ENCODE measurements around the gene RBCK1.
"Not testable (repeated sequence)": the region's sequence is repeated elsewhere in the genome, so short reads cannot be mapped to it uniquely, and the experiment has no call there.

RBCK1 gene

DNA sequence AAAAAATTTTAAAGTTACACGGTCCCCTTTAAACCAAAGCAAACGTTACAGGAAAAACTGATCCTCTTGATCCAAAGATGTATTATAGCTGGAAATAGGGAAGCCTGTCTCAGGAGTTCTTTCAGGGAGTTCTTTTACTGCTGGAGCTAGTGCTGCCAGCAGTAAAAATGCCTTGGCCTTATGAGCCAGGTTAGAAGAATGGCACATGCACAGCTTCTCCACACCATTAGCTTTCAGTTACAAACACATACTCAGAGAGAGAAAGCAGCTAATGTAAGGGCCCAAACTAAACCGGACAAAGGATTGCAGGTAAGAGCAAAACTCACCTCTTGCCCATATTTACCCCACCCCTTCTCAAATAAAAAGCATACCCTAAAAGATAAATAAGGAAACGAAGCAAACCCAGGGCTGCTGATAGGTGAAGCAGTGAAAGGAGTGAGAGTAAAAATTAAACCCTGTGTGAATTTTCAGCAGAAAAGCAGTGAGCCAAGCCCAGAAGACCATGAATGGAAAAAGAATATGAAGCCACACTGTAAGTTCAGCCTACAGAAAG lies 35.2 kb downstream of the RBCK1 start:
- no peak overlapping the region for H3K4me3 ChIP-seq (replicated peaks; ENCODE audit: low read depth, low read length)
- no peak for DNase-seq (ENCODE audit: extremely low read depth, low read depth)
- TF ChIP-seq, protein P1, sequence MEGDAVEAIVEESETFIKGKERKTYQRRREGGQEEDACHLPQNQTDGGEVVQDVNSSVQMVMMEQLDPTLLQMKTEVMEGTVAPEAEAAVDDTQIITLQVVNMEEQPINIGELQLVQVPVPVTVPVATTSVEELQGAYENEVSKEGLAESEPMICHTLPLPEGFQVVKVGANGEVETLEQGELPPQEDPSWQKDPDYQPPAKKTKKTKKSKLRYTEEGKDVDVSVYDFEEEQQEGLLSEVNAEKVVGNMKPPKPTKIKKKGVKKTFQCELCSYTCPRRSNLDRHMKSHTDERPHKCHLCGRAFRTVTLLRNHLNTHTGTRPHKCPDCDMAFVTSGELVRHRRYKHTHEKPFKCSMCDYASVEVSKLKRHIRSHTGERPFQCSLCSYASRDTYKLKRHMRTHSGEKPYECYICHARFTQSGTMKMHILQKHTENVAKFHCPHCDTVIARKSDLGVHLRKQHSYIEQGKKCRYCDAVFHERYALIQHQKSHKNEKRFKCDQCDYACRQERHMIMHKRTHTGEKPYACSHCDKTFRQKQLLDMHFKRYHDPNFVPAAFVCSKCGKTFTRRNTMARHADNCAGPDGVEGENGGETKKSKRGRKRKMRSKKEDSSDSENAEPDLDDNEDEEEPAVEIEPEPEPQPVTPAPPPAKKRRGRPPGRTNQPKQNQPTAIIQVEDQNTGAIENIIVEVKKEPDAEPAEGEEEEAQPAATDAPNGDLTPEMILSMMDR (IDR thresholded peaks at IDR 0.05; ENCODE audit: low read depth, low read length, missing control alignments), result no peak

DNA sequence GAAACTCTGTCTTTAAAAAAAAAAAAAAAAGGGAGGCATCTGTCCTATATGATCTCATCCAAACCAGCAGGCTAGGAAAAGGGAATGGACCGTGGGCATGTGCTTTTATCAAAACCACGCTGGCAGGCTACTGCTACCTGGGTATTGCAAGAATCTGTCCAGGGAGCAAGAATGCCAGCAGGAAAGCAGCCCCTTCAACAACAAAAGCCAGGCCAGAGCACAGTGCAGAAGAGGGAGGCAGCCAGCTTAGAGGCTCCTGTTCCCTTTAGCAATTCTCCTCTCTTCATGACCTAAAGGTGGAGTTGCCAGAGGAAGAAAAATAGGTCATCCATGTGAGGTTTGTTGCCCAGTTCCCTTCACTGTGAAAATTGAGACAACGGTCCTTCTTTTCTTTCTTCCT lies 36.0 kb downstream of the RBCK1 start:
- DNase-seq (ENCODE audit: extremely low read depth, low read depth), result no peak
- TF ChIP-seq, protein P1 (IDR thresholded peaks at IDR 0.05; ENCODE audit: low read depth, low read length, missing control alignments), result no peak

DNA sequence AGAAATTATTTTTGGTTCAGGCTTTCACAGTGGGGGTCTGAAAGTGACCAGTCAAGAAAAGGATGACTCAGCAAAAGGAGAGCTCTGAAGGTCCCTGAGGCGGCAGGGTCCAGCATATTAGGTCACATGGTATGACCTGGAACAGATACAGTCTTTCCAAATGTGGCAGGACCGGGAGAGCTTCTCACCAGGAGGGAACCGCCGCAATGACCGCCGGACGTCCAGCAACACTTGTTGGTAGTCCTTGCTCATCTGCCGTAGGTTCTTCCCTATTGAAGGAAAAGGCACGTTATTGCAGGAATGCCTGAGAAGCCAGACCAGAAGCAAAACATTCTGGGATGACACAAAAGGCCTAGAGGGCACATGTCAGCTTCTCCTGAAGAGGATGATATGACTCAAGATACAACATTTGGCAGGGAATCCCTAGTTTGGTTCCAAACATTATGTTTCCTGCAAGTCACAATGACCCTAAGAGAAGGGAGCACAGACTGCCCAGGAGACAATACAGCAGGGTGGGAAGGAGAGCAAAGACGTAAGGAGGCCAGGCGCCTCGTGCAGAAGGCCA lies 36.8 kb downstream of the RBCK1 start:
- TF ChIP-seq, protein P1 (IDR thresholded peaks at IDR 0.05; ENCODE audit: low read depth, low read length, missing control alignments), result no peak
- DNase-seq (ENCODE audit: extremely low read depth, low read depth), result no peak
- no peak overlapping the region for H3K4me3 ChIP-seq (replicated peaks; ENCODE audit: low read depth, low read length)

More for the DNA sequence above, 36.0 kb downstream of the RBCK1 start:
- no peak overlapping the region for H3K4me3 ChIP-seq (replicated peaks; ENCODE audit: low read depth, low read length)

DNA sequence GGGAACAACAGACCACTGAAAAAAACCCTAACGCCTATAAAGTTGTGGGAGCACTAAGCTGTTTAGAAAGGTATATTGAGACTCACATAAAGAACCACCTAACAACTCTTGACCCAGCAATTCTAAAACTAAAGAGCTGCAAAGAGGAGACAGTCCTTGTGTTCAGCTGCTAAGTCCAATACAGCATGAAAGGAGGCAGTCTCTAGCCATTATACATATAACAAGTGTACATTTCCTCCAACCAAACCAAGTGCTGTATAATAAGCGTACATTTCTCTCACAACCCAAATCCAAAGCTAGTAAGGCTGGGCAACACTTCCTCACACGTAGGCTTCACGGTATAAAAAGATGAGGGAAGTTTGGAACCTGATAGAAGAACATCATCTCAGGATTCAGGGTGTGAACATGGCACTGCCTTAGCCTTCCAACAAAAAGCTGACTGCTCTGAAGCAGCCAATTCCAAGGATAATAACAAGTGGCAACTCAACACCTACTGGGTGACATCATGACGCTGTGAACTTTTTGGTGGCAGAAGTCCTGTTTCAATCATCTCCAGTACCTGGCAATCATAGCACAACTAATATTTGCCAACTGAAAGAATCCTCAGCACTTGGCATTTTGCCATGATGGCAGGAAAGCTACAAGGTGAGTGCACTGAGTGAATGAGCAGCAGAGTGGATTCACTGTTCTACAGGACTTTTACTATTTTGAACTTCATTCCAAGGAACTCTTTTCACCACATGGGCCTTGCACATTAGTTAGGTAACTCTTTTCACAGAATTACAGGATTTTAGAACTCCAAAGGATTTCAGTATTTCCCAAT lies 37.6 kb downstream of the RBCK1 start:
- H3K4me3 ChIP-seq (replicated peaks; ENCODE audit: low read depth, low read length), result no peak overlapping the region
- TF ChIP-seq, protein P1 (IDR thresholded peaks at IDR 0.05; ENCODE audit: low read depth, low read length, missing control alignments), result no peak
- DNase-seq (ENCODE audit: extremely low read depth, low read depth), result no peak

DNA sequence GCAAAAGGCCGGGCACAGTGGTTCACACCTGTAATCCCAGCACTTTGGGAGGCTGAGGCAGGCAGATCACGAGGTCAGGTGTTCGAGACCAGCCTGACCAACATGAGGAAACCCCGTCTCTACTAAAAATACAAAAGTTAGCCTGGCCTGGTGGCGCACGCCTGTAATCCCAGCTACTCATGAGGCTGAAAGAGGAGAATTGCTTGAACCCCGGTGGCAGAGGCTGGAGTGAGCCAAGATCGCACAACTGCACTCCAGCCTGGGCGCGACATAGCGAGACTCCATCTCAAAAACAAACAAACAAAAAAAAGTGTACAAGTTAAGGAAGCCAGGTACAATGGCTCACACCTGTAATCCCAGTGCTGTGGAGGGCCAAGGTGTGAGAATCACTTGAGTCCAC lies 43.9 kb downstream of the RBCK1 start:
- H3K4me3 ChIP-seq (replicated peaks; ENCODE audit: low read depth, low read length); DNase-seq (ENCODE audit: extremely low read depth, low read depth): not testable (repeated sequence)

DNA sequence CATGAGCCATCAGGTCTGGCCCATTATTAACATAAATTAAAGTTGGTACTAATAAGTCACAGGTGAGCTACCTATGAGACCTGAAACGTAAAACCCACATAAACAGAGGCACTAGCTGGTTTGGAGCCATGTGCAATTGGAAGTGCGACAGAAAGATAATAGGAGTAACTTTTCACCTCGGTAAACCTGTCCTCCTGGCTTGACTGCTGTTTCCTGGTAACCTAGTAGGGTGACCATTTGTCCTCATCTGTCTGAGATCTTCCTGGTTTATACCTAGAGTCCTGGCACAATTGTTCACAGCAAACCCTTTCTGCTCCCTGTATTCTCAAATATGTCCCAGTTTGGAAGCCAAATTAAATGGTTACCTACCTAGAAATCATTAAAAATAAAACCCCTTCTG lies 46.9 kb downstream of the RBCK1 start:
- H3K4me3 ChIP-seq (replicated peaks; ENCODE audit: low read depth, low read length), result no peak overlapping the region
- no peak for DNase-seq (ENCODE audit: extremely low read depth, low read depth)
- TF ChIP-seq, protein P1 (IDR thresholded peaks at IDR 0.05; ENCODE audit: low read depth, low read length, missing control alignments), result no peak

DNA sequence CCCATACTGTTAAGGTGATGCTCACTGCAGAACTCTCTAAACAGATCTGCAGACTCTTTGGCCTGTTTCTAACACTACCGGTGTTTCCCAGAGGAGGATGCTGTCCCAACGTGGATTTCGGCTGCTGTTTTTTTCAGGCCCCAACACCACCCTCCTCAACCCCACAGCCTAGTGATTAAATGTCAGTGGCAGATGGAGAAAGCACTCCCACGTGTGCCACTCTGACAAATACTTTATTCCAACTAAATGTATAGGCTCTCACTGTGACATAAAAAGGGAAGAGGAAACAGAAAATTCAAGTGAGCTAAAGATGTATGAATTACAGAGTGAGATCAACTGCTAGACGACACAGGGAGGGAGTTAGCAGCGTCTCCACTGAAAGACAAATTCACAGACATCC lies 50.7 kb downstream of the RBCK1 start:
- DNase-seq (ENCODE audit: extremely low read depth, low read depth), result no peak
- TF ChIP-seq, protein P1 (IDR thresholded peaks at IDR 0.05; ENCODE audit: low read depth, low read length, missing control alignments), result no peak

More for the DNA sequence above, 50.7 kb downstream of the RBCK1 start:
- H3K4me3 ChIP-seq (replicated peaks; ENCODE audit: low read depth, low read length), result no peak overlapping the region

All from HFF-Myc (cell line).